Liver (tissue), 9 donors: ENCODE data around the gene TPD52L1. TPM values are rescaled to one million over a fixed set of nuclear protein-coding genes. Genes with fewer than 3 reads are reported as not detected.

Experiments
- DNase-seq: peaks from one replicate; pipeline ENCODE4 v3.0.0-alpha.2; 2017; ENCODE audit warnings: low spot score
- H3K27ac ChIP-seq, 2 donors: one replicate each; pipeline ENCODE4 v1.7.0; 2013; ENCODE audit warnings: inconsistent platforms in 2 of 2, low read length in 2 of 2, control low read depth in 1 of 2, low read depth in 1 of 2, mild to moderate bottlenecking in 1 of 2
- H3K27me3 ChIP-seq, 4 donors: one replicate each; pipeline versions ENCODE4 v1.6.1 to v1.7.0; 2013; ENCODE audit warnings: low read length in 3 of 4, inconsistent platforms in 1 of 4, mild to moderate bottlenecking in 1 of 4, moderate library complexity in 1 of 4; ENCODE audit not compliant: control insufficient read depth in 4 of 4, insufficient read depth in 4 of 4
- H3K36me3 ChIP-seq, 4 donors: one replicate each; pipeline versions ENCODE4 v1.6.1 to v1.7.0; 2013; ENCODE audit warnings: low read length in 3 of 4, mild to moderate bottlenecking in 3 of 4, low read depth in 1 of 4, moderate library complexity in 1 of 4; ENCODE audit not compliant: control insufficient read depth in 4 of 4, insufficient read depth in 3 of 4
- H3K4me1 ChIP-seq, 4 donors: one replicate each; pipeline versions ENCODE4 v1.6.1 to v1.7.0; 2013; ENCODE audit warnings: low read length in 3 of 4, mild to moderate bottlenecking in 3 of 4, moderate library complexity in 1 of 4; ENCODE audit not compliant: control insufficient read depth in 4 of 4, insufficient read depth in 4 of 4
- H3K4me3 ChIP-seq, 3 donors: one replicate each; pipeline versions ENCODE4 v1.6.1 to v1.7.0; 2013; ENCODE audit warnings: low read length in 3 of 3, control low read depth in 1 of 3, low read depth in 1 of 3, mild to moderate bottlenecking in 1 of 3
- H3K9ac ChIP-seq, 2 donors: one replicate each; pipeline ENCODE4 v1.7.0; 2013; ENCODE audit warnings: low read length in 2 of 2, mild to moderate bottlenecking in 2 of 2, moderate library complexity in 2 of 2, control low read depth in 1 of 2, low read depth in 1 of 2
- H3K9me3 ChIP-seq, 4 donors: one replicate each; pipeline versions ENCODE4 v1.6.1 to v1.7.0; 2013; ENCODE audit warnings: low read length in 3 of 4; ENCODE audit not compliant: control insufficient read depth in 4 of 4
- ATF3 ChIP-seq: IDR thresholded peaks from 2 replicates; pipeline ENCODE4 v1.6.1; 2016; ENCODE audit warnings: antibody characterized with exemption
- EGR1 ChIP-seq, 2 donors: IDR thresholded peaks; 2 replicates each; pipeline ENCODE4 v1.6.1; 2016 to 2018; ENCODE audit warnings: antibody characterized with exemption in 2 of 2, low read depth in 2 of 2
- FOXA1 ChIP-seq: IDR thresholded peaks from 2 replicates; pipeline ENCODE4 v1.6.1; 2016; ENCODE audit warnings: antibody characterized with exemption
- FOXA2 ChIP-seq: IDR thresholded peaks from 2 replicates; pipeline ENCODE4 v1.6.1; 2016; ENCODE audit warnings: antibody characterized with exemption
- GABPA ChIP-seq, 2 donors: IDR thresholded peaks in 1 of 2; conservative IDR thresholded peaks in 1 of 2; 2 replicates each; pipeline ENCODE4 v1.6.1; 2016; ENCODE audit warnings: antibody characterized with exemption in 2 of 2, mild to moderate bottlenecking in 1 of 2, moderate library complexity in 1 of 2
- HNF4A ChIP-seq, 2 donors: conservative IDR thresholded peaks; 2 replicates each; pipeline ENCODE4 v1.6.1; 2016; ENCODE audit warnings: antibody characterized with exemption in 2 of 2, mild to moderate bottlenecking in 2 of 2
- HNF4G ChIP-seq: IDR thresholded peaks from 2 replicates; pipeline ENCODE4 v1.6.1; 2016; ENCODE audit warnings: antibody characterized with exemption
- JUND ChIP-seq, 2 donors: IDR thresholded peaks; 2 replicates each; pipeline ENCODE4 v1.6.1; 2016; ENCODE audit warnings: antibody characterized with exemption in 2 of 2
- MAX ChIP-seq: IDR thresholded peaks from 2 replicates; pipeline ENCODE4 v1.6.1; 2016; ENCODE audit warnings: antibody characterized with exemption
- NR2F2 ChIP-seq: IDR thresholded peaks from 2 replicates; pipeline ENCODE4 v1.6.1; 2016; ENCODE audit warnings: antibody characterized with exemption
- RAD21 ChIP-seq, 2 donors: IDR thresholded peaks; 2 replicates each; pipeline ENCODE4 v1.6.1; 2016; ENCODE audit warnings: antibody characterized with exemption in 2 of 2, mild to moderate bottlenecking in 2 of 2
- RXRA ChIP-seq, 2 donors: IDR thresholded peaks; 2 replicates each; pipeline ENCODE4 v1.6.1; 2017 to 2018; ENCODE audit warnings: antibody characterized with exemption in 2 of 2, mild to moderate bottlenecking in 1 of 2
- SP1 ChIP-seq: IDR thresholded peaks from 2 replicates; pipeline ENCODE4 v1.6.1; 2018; ENCODE audit warnings: antibody characterized with exemption, mild to moderate bottlenecking
- TAF1 ChIP-seq: conservative IDR thresholded peaks from 2 replicates; pipeline ENCODE4 v1.6.1; 2016; ENCODE audit warnings: antibody characterized with exemption, mild to moderate bottlenecking
- YY1 ChIP-seq: IDR thresholded peaks from 2 replicates; pipeline ENCODE4 v1.6.1; 2016; ENCODE audit warnings: antibody characterized with exemption, mild to moderate bottlenecking
- WGBS: extraction: QIAGEN DNeasy Blood & Tissue Kit; methylation state at CpG from one replicate; pipeline ENCODE4 v1.1.7; 2013; 5-methylcytosine and 5-hydroxymethylcytosine counted together
- polyA plus RNA-seq, 2 donors: library from polyadenylated mRNA; stranded (reverse) in 1 of 2; unstranded in 1 of 2; fragments of 200-250 nt in 1 of 2; fragments of >200 nt in 1 of 2; fragmentation: Nextera tagmentation in 1 of 2; extraction: Ambion mirVana in 1 of 2; gene quantifications; one replicate each; pipeline versions ENCODE4 v1.2.1 to v1.2.3, GENCODE V29; 2013 to 2015
- total RNA-seq, 2 donors: library from RNA; depleted of rRNA; stranded (reverse); fragments of >200 nt; gene quantifications; one replicate each; pipeline ENCODE4 v1.2.3, GENCODE V29; 2014
- TF ChIP-seq, protein P1 (sequence below): IDR thresholded peaks from 2 replicates; pipeline ENCODE4 v1.6.1; 2016; ENCODE audit warnings: antibody characterized with exemption, mild to moderate bottlenecking
- TF ChIP-seq, protein P2 (sequence below): IDR thresholded peaks from 2 replicates; pipeline ENCODE4 v1.6.1; 2016; ENCODE audit warnings: antibody characterized with exemption
- TF ChIP-seq, protein P3 (sequence below): fragments of 150-350 bp; IDR thresholded peaks from 2 replicates; pipeline ENCODE4 v1.5.1; 2017; ENCODE audit warnings: improper control_type of control experiment, low read depth, low read length; ENCODE audit not compliant: missing input control
- donor health status: healthy.
- donor health status: healthy.
- donor health status: healthy.
- donor health status: healthy.
- donor health status: healthy.

Gene TPD52L1
- total and polyA plus RNA-seq, 4 donors: 8.9 to 66.4 (median 56.6) TPM

- WGBS: 98% methylated on average over 3 of the region's 3 CpGs
- DNase-seq: no peak
- no peak overlapping the region for H3K27ac ChIP-seq
- TF ChIP-seq FOXA2: no peak
- no peak for TF ChIP-seq TAF1
- no peak for TF ChIP-seq YY1
- TF ChIP-seq, protein P1, sequence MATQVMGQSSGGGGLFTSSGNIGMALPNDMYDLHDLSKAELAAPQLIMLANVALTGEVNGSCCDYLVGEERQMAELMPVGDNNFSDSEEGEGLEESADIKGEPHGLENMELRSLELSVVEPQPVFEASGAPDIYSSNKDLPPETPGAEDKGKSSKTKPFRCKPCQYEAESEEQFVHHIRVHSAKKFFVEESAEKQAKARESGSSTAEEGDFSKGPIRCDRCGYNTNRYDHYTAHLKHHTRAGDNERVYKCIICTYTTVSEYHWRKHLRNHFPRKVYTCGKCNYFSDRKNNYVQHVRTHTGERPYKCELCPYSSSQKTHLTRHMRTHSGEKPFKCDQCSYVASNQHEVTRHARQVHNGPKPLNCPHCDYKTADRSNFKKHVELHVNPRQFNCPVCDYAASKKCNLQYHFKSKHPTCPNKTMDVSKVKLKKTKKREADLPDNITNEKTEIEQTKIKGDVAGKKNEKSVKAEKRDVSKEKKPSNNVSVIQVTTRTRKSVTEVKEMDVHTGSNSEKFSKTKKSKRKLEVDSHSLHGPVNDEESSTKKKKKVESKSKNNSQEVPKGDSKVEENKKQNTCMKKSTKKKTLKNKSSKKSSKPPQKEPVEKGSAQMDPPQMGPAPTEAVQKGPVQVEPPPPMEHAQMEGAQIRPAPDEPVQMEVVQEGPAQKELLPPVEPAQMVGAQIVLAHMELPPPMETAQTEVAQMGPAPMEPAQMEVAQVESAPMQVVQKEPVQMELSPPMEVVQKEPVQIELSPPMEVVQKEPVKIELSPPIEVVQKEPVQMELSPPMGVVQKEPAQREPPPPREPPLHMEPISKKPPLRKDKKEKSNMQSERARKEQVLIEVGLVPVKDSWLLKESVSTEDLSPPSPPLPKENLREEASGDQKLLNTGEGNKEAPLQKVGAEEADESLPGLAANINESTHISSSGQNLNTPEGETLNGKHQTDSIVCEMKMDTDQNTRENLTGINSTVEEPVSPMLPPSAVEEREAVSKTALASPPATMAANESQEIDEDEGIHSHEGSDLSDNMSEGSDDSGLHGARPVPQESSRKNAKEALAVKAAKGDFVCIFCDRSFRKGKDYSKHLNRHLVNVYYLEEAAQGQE: no peak
- no peak for TF ChIP-seq GABPA (IDR thresholded peaks at IDR 0.05 in 1 of 2, conservative IDR thresholded peaks at IDR 0.05 in 1 of 2)
- no peak for TF ChIP-seq RAD21 (IDR thresholded peaks at IDR 0.05)
- no peak for TF ChIP-seq HNF4A (conservative IDR thresholded peaks at IDR 0.05)
- TF ChIP-seq, protein P2, sequence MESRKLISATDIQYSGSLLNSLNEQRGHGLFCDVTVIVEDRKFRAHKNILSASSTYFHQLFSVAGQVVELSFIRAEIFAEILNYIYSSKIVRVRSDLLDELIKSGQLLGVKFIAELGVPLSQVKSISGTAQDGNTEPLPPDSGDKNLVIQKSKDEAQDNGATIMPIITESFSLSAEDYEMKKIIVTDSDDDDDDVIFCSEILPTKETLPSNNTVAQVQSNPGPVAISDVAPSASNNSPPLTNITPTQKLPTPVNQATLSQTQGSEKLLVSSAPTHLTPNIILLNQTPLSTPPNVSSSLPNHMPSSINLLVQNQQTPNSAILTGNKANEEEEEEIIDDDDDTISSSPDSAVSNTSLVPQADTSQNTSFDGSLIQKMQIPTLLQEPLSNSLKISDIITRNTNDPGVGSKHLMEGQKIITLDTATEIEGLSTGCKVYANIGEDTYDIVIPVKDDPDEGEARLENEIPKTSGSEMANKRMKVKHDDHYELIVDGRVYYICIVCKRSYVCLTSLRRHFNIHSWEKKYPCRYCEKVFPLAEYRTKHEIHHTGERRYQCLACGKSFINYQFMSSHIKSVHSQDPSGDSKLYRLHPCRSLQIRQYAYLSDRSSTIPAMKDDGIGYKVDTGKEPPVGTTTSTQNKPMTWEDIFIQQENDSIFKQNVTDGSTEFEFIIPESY: no peak
- TF ChIP-seq ATF3: no peak
- no peak for TF ChIP-seq MAX
- TF ChIP-seq JUND (IDR thresholded peaks at IDR 0.05): no peak
- no peak for TF ChIP-seq RXRA (IDR thresholded peaks at IDR 0.05)
- no peak for TF ChIP-seq SP1
- no peak for TF ChIP-seq FOXA1
- TF ChIP-seq, protein P3, sequence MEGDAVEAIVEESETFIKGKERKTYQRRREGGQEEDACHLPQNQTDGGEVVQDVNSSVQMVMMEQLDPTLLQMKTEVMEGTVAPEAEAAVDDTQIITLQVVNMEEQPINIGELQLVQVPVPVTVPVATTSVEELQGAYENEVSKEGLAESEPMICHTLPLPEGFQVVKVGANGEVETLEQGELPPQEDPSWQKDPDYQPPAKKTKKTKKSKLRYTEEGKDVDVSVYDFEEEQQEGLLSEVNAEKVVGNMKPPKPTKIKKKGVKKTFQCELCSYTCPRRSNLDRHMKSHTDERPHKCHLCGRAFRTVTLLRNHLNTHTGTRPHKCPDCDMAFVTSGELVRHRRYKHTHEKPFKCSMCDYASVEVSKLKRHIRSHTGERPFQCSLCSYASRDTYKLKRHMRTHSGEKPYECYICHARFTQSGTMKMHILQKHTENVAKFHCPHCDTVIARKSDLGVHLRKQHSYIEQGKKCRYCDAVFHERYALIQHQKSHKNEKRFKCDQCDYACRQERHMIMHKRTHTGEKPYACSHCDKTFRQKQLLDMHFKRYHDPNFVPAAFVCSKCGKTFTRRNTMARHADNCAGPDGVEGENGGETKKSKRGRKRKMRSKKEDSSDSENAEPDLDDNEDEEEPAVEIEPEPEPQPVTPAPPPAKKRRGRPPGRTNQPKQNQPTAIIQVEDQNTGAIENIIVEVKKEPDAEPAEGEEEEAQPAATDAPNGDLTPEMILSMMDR: no peak
- TF ChIP-seq HNF4G: no peak
- no peak for TF ChIP-seq NR2F2
- H3K36me3 ChIP-seq: no peaks in the 10 kb centered on the region
- H3K4me1 ChIP-seq: peaks cover 3 to 18% (median 8%) of the 10 kb centered on the region in 4 donors
- no peaks in the 10 kb centered on the region for H3K27me3 ChIP-seq
- no peak overlapping the region for H3K4me3 ChIP-seq
- H3K9me3 ChIP-seq: no peaks in the 10 kb centered on the region
- H3K9ac ChIP-seq: no peak overlapping the region
Measured at GRCh38 chr6:125195526-125195925, 42.0 kb downstream of the TPD52L1 start.

DNA sequence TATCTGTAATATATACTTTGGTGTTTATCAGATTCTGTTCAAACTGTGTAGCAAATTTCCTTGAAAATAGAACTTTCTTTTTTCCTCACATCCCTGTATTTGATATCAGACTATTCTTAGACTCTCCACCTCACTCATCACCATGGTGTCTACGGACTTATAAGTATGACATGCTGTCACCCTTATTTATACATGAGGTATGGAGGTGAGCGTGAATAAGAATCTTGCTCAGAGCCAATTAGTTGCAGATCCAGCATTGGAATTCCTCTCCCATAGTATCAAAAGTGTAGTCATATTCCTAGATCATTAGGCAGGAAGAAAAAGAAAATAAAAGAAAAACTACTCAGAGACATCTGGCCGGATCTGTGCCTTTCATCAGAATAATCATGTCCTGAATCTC, 43.0 kb downstream of the TPD52L1 start:
- H3K27me3 ChIP-seq: no peaks in the 10 kb centered on the region
- no peak overlapping the region for H3K4me3 ChIP-seq
- DNase-seq: no peak
- H3K9me3 ChIP-seq: no peaks in the 10 kb centered on the region
- no peak overlapping the region for H3K27ac ChIP-seq
- H3K9ac ChIP-seq: no peak overlapping the region
- H3K4me1 ChIP-seq: peaks cover 3 to 29% (median 18%) of the 10 kb centered on the region in 4 donors
- WGBS: 92% methylated on average over 3 of the region's 3 CpGs
- no peaks in the 10 kb centered on the region for H3K36me3 ChIP-seq
- TF ChIP-seq ATF3: no peak
- TF ChIP-seq EGR1 (IDR thresholded peaks at IDR 0.05; ENCODE audit: low read depth in 2 of 2): no peak
- no peak for TF ChIP-seq SP1
- TF ChIP-seq NR2F2: no peak
- TF ChIP-seq HNF4G: no peak
- TF ChIP-seq, protein P3: no peak
- TF ChIP-seq, protein P1: no peak
- TF ChIP-seq MAX: no peak
